Neuronal stem cell (in vitro differentiated cells): Measurements from ENCODE around the gene TMEM72.

Experiments used
- DNase-seq: peaks from one replicate; pipeline ENCODE4 v3.0.0-alpha.2; 2013; ENCODE audit warnings: low spot score
- H2AFZ ChIP-seq: one replicate; pipeline ENCODE4 v1.6.1; 2013; ENCODE audit warnings: mild to moderate bottlenecking, low read length, inconsistent platforms
- H2AK5ac ChIP-seq: 2 replicates; pipeline ENCODE4 v1.6.1; 2013; ENCODE audit warnings: low read depth, mild to moderate bottlenecking, inconsistent platforms, low read length, moderate library complexity, mixed read lengths
- H2BK120ac ChIP-seq: 2 replicates; pipeline ENCODE4 v1.6.1; 2013; ENCODE audit warnings: low read depth, mild to moderate bottlenecking, inconsistent platforms, low read length, moderate library complexity, mixed read lengths
- H2BK12ac ChIP-seq: one replicate; pipeline ENCODE4 v1.6.1; 2013; ENCODE audit warnings: low read length, inconsistent platforms
- H2BK15ac ChIP-seq: 2 replicates; pipeline ENCODE4 v1.6.1; 2013; ENCODE audit warnings: mild to moderate bottlenecking, low read length, inconsistent platforms, mixed read lengths
- H2BK5ac ChIP-seq: one replicate; pipeline ENCODE4 v1.6.1; 2013; ENCODE audit warnings: inconsistent platforms, mild to moderate bottlenecking, low read length, moderate library complexity
- H3K14ac ChIP-seq: one replicate; pipeline ENCODE4 v1.6.1; 2013; ENCODE audit warnings: low read length, inconsistent platforms
- H3K18ac ChIP-seq: 2 replicates; pipeline ENCODE4 v1.6.1; 2013; ENCODE audit warnings: low read length, inconsistent platforms
- H3K23ac ChIP-seq: 2 replicates; pipeline ENCODE4 v1.6.1; 2013; ENCODE audit warnings: low read depth, mild to moderate bottlenecking, mixed read lengths, low read length, inconsistent platforms; ENCODE audit not compliant: poor library complexity
- H3K27ac ChIP-seq: replicated peaks from 3 replicates; pipeline ENCODE4 v1.5.1; 2013; ENCODE audit warnings: low read length, inconsistent platforms
- H3K27me3 ChIP-seq, 3 experiments: 2 replicates each; pipeline ENCODE4 v1.6.1; 2013; ENCODE audit warnings: low read length in 3 of 3, mild to moderate bottlenecking in 2 of 3, inconsistent platforms in 1 of 3, low read depth in 1 of 3, mixed read lengths in 1 of 3, moderate library complexity in 1 of 3; ENCODE audit not compliant: control insufficient read depth in 3 of 3, insufficient read depth in 3 of 3
- H3K36me3 ChIP-seq, 2 donors: replicated peaks in 1 of 2; 2 replicates each; pipeline ENCODE4 v1.6.1; 2013; ENCODE audit warnings: low read length in 2 of 2; ENCODE audit not compliant: control insufficient read depth in 2 of 2, insufficient read depth in 2 of 2
- H3K4ac ChIP-seq: 2 replicates; pipeline ENCODE4 v1.6.1; 2013; ENCODE audit warnings: inconsistent platforms, mild to moderate bottlenecking, low read length, moderate library complexity
- H3K4me1 ChIP-seq, 2 donors: 1 replicate in 1 of 2; 2 replicates in 1 of 2; pipeline ENCODE4 v1.6.1; 2013; ENCODE audit warnings: low read length in 2 of 2, low read depth in 1 of 2; ENCODE audit not compliant: control insufficient read depth in 2 of 2, insufficient read depth in 1 of 2
- H3K4me2 ChIP-seq: one replicate; pipeline ENCODE4 v1.6.1; 2013; ENCODE audit warnings: mild to moderate bottlenecking, low read length, inconsistent platforms; ENCODE audit not compliant: insufficient read depth, poor library complexity, severe bottlenecking
- H3K4me3 ChIP-seq, 2 donors: 2 replicates each; pipeline ENCODE4 v1.5.1; 2013; ENCODE audit warnings: low read length in 2 of 2, mild to moderate bottlenecking in 2 of 2, inconsistent platforms in 1 of 2, moderate library complexity in 1 of 2
- H3K79me1 ChIP-seq: one replicate; pipeline ENCODE4 v1.6.1; 2013; ENCODE audit warnings: low read depth, mild to moderate bottlenecking, inconsistent platforms, low read length, moderate library complexity
- H3K9ac ChIP-seq: one replicate; pipeline ENCODE4 v1.6.1; 2013; ENCODE audit warnings: mild to moderate bottlenecking, low read depth, low read length, inconsistent platforms; ENCODE audit not compliant: poor library complexity
- H3K9me3 ChIP-seq, 2 donors: replicated peaks in 1 of 2; 2 replicates each; pipeline versions ENCODE3 to v1.6.1; 2013; ENCODE audit warnings: low read length in 2 of 2, mild to moderate bottlenecking in 2 of 2, inconsistent platforms in 1 of 2, low read depth in 1 of 2, mixed read lengths in 1 of 2, moderate library complexity in 1 of 2; ENCODE audit not compliant: control insufficient read depth in 2 of 2, insufficient read depth in 1 of 2
- H4K8ac ChIP-seq: one replicate; pipeline ENCODE4 v1.6.1; 2013; ENCODE audit warnings: low read depth, mild to moderate bottlenecking, inconsistent platforms, low read length, moderate library complexity
- H4K91ac ChIP-seq: one replicate; pipeline ENCODE4 v1.6.1; 2013; ENCODE audit warnings: low read length, low read depth, mild to moderate bottlenecking, inconsistent platforms; ENCODE audit not compliant: poor library complexity
- WGBS, 2 donors: extraction: QIAGEN DNeasy Blood & Tissue Kit; methylation state at CpG; one replicate each; pipeline ENCODE4 v1.1.7; 2013; ENCODE audit warnings: missing lambda C conversion rate in 2 of 2, mixed read lengths in 1 of 2; ENCODE audit not compliant: insufficient read length in 2 of 2, insufficient replicate concordance in 1 of 2; ENCODE audit errors: extremely low coverage in 2 of 2; 5-methylcytosine and 5-hydroxymethylcytosine counted together

The TMEM72 gene

DNA sequence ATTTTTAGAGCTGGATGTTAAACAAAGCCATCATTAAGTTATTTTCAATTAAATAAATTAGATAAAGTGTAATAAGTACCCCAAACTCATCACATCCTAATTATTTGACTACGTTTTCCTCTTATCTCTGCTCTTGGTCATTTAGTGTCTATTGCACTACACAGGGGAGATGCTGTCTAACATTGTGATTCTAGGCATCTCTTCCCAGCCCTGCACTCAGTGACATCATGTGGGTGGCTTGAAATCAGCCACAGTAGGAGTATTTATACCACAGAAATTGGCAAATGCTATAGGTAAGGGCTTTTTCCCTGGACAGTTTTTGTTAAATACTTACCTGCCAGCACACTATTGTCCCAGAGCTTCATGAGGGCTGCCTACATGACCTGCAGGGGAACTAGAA lies 21.3 kb upstream of the TMEM72 start:
- no peak overlapping the region for H3K14ac ChIP-seq
- no peak overlapping the region for H2BK5ac ChIP-seq
- H3K27me3 ChIP-seq: peaks cover 0 to 10% (median 0%) of the 10 kb centered on the region in 3 experiments
- no peak overlapping the region for H3K4me2 ChIP-seq
- no CpG with 5 or more reads among the region's 1 CpG for WGBS, 2 donors
- no peaks in the 10 kb centered on the region for H3K36me3 ChIP-seq
- DNase-seq: no peak
- H3K23ac ChIP-seq: no peak overlapping the region
- no peak overlapping the region for H2BK120ac ChIP-seq
- no peak overlapping the region for H3K27ac ChIP-seq
- no peak overlapping the region for H2BK15ac ChIP-seq
- H3K4me3 ChIP-seq: no peak overlapping the region
- H3K79me1 ChIP-seq: no peaks in the 10 kb centered on the region
- H4K91ac ChIP-seq: no peak overlapping the region
- H2AK5ac ChIP-seq: no peak overlapping the region
- no peaks in the 10 kb centered on the region for H3K9me3 ChIP-seq
- no peak overlapping the region for H2BK12ac ChIP-seq
- H3K4me1 ChIP-seq: peaks cover 0 to 4% of the 10 kb centered on the region in 2 donors
- no peak overlapping the region for H2AFZ ChIP-seq
- H3K18ac ChIP-seq: no peak overlapping the region
- H3K9ac ChIP-seq: no peak overlapping the region
- H4K8ac ChIP-seq: no peak overlapping the region
- H3K4ac ChIP-seq: no peak overlapping the region

DNA sequence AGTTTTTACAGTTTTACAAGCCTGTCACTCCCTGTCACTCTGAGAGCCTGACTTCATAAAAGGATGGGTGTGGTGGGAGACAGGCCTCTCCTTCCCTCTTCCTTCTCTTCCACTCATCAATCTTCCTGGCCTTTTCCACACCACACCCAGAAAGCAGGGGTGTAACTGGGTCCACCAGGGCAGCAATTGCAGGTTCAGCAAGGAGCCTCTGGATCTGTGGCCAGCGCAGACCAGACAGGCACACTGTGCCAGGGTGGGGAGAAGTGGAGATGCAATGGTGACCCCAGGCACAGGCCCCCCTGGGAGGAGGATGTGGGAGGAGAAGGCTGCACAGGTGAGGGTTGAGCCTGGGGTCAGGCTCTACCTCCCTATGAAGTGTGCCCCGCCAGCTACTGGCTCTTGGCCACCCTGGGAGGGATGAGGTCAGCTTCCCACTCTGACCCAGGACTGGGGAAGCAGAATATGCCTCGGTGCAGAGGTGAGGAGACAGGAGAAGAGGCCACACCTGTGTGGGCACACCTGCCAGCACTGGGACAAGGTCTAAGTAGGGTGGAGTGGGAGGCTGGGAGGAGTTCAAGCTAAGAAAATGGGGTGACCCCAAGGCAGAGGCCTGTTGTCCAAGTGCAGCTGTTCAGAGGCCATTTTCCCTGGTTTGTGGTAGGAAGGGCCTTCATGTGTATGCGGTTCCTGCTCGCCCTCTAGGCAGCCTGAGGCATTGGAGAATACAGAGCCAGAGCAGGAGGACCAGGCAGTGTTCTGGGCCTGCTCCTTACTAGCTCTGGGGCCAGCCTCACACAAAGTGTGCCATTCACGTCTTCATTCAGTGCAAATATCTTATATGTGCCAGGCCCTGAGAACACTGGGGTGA lies 20.2 kb upstream of the TMEM72 start:
- Histone ChIP-seq H3K4ac (peak overlapping the region; percentile 41), H4K8ac (no peak overlapping the region), H2AK5ac (peak overlapping the region; percentile 21), H3K36me3 (no peaks in the 10 kb centered on the region), H3K79me1 (no peaks in the 10 kb centered on the region), H2BK120ac (peak overlapping the region; percentile 12), H3K4me3 (no peak overlapping the region), H3K4me1 (peaks cover 0 to 10% of the 10 kb centered on the region in 2 donors), H3K27ac (no peak overlapping the region), H3K18ac (peak overlapping the region; percentile 51), H3K14ac (no peak overlapping the region), H2BK12ac (peak overlapping the region; percentile 96), H3K9me3 (no peaks in the 10 kb centered on the region), H4K91ac (no peak overlapping the region), H2AFZ (no peak overlapping the region), H2BK15ac (no peak overlapping the region), H3K23ac (no peak overlapping the region), H3K9ac (no peak overlapping the region), H3K27me3 (peaks cover 0 to 10% (median 0%) of the 10 kb centered on the region in 3 experiments), H2BK5ac (no peak overlapping the region), H3K4me2 (no peak overlapping the region)
- no CpG with 5 or more reads among the region's 6 CpGs for WGBS, 2 donors
- no peak for DNase-seq

DNA sequence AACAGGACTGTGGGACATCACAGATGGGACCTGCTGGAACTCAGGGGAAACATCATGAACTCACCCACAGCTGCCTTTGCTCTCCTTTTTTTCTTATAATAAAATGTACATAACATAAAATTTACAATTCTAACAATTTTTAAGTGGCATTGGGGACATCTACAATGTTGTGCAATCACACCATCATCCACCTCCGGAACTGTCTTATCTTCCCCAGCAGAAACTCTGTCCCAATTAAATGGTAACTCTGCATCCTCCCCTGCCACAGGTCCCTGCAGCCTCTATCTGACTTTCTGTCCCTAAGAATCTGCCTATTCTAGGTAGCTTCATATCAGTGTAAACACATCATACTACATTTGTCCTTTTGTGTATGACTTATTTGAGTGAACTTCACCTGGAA lies 19.4 kb upstream of the TMEM72 start:
- Histone ChIP-seq H3K18ac (no peak overlapping the region), H4K91ac (no peak overlapping the region), H3K4me2 (no peak overlapping the region), H3K9ac (no peak overlapping the region), H2AFZ (no peak overlapping the region), H2BK120ac (no peak overlapping the region), H4K8ac (no peak overlapping the region), H3K36me3 (no peaks in the 10 kb centered on the region), H3K9me3 (no peaks in the 10 kb centered on the region), H2BK12ac (no peak overlapping the region), H3K4me3 (no peak overlapping the region), H3K4me1 (peaks cover 0 to 11% of the 10 kb centered on the region in 2 donors), H2BK15ac (no peak overlapping the region), H3K14ac (no peak overlapping the region), H3K79me1 (no peaks in the 10 kb centered on the region), H3K27ac (no peak overlapping the region), H2BK5ac (no peak overlapping the region), H3K27me3 (peaks cover 0 to 10% (median 0%) of the 10 kb centered on the region in 3 experiments), H2AK5ac (no peak overlapping the region), H3K4ac (no peak overlapping the region), H3K23ac (no peak overlapping the region)
- no peak for DNase-seq
- WGBS, 2 donors: no CpG with 5 or more reads among the region's 1 CpG

DNA sequence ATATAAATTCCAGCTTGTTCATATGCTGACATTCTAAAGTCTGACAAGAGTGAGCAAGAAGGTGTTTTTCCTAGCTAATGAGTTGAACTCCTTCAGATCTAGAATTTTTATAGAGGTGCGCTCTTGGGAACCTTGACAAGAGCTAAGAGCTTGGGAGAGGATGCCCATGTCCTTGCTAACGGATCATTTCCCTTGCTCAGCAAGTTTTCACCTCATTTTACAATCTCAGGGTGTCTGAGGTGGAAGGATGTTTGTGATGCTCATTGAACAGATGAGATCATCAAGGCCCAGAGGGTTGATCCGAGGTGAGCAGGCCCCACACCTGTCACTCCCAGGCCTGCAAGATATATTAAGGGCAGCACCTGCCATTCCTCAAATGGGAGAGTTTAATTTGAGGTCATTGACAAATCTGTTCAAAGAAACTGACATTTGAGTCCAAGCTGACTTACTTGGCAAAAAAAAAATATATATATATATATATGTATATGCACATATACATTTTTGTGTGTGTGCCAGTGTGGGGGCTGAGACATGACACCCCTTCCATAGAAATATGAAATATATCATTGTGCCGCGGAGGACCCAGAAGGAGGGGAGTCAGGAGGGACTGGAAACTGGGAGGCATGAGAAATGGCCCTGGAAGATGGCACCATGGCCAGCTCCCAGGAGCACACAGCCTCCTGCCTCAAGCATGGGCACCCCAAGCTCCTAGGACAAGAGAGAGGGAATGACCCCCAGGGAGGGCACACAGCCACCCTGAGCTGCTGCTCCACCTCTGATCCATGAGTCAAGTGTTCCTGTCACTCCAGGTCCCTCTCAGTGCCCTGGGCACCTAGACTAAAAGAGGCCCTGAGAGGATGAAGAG lies 17.3 kb upstream of the TMEM72 start:
- H3K27me3 ChIP-seq: peaks cover 0 to 10% (median 0%) of the 10 kb centered on the region in 3 experiments
- H2BK5ac ChIP-seq: no peak overlapping the region
- no peak overlapping the region for H3K23ac ChIP-seq
- no peak overlapping the region for H2AFZ ChIP-seq
- H4K91ac ChIP-seq: no peak overlapping the region
- no peak for DNase-seq
- no peak overlapping the region for H3K4me3 ChIP-seq
- peak overlapping the region; percentile 23 for H2BK15ac ChIP-seq
- WGBS, 2 donors: no CpG with 5 or more reads among the region's 5 CpGs
- H3K79me1 ChIP-seq: no peaks in the 10 kb centered on the region
- no peaks in the 10 kb centered on the region for H3K9me3 ChIP-seq
- no peak overlapping the region for H3K14ac ChIP-seq
- H3K4me2 ChIP-seq: no peak overlapping the region
- H3K4me1 ChIP-seq: peaks cover 0 to 11% of the 10 kb centered on the region in 2 donors
- H2BK12ac ChIP-seq: peak overlapping the region; percentile 14
- peak overlapping the region; percentile 23 for H2AK5ac ChIP-seq
- H3K4ac ChIP-seq: no peak overlapping the region
- no peak overlapping the region for H3K27ac ChIP-seq
- H3K18ac ChIP-seq: no peak overlapping the region
- H3K36me3 ChIP-seq: no peaks in the 10 kb centered on the region
- H3K9ac ChIP-seq: no peak overlapping the region
- no peak overlapping the region for H2BK120ac ChIP-seq
- no peak overlapping the region for H4K8ac ChIP-seq
